COLO829 (cell line): Measurements from ENCODE around the gene POLQ.
"Not testable (repeated sequence)": the region's sequence is repeated elsewhere in the genome, so short reads cannot be mapped to it uniquely, and the experiment has no call there.

Experiments
- DNase-seq: peaks from one replicate; pipeline ENCODE4 v3.0.0; 2012; ENCODE audit warnings: low spot score

The POLQ gene

DNA sequence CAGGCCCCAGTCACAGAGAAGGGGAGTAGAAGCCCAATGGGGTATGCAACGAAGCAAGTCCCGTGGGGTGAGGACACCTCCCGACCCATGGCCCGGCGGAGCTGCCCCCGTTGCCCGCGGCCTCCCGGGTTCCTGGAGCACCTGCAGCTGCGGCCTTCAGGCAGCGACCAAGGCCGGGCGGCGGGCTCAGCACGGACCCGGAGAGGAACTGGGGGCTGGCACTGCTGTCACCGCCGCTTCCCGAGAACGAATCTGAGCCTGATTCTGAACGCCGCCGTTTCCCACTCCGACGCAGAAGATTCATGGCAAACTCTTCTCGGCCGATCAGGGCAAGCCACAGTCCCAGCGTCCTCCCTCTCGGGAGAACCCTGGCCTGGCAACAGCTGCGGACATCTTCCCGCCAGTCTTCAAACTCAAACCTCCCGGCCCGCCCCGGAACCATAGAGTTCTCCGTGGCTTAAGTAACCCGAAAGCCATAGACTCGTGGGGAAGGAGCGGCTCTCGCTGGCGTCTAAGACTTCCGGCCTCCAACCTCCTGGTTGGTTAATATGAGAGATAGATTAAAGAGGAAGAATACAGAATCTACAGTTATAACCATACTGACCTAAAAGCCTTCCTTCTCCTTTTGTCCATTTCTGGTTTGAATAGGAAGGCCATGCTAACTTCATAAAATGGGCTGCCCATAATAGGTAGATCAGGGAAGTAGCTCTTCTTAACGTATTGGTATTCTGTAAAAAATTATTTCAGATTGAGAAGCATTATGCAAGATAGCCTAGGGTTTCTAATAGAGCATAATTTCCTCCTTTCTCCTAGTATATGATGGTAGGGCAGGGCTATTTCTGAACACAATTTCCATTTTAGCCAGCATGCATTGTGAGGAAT, at the start of gene POLQ:
POLQ (minus strand) TSS at position 415 of the 882 bp plus-strand sequence; CDS start at position 304, 111 bp downstream.
- peak; percentile 97 for DNase-seq

DNA sequence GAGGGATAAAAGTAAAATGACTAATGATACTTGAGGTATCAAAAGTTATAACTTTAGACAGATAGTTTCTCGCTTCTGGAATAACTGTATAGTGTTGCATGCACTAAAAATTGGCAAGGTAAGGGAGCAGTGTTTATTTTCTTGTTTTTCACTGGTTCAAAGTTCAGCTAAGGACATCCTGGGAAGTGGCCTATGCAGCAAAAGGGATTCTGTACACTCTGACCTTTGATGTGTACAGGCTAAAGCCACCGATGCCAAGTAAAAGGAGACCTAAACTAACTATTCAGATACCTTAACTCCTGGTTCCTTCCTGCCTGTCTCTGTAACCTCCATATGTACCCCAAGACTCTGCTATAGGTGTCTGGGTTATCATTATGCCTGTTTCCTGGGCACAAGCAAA, 49.1 kb upstream of the POLQ start:
- DNase-seq: no peak

DNA sequence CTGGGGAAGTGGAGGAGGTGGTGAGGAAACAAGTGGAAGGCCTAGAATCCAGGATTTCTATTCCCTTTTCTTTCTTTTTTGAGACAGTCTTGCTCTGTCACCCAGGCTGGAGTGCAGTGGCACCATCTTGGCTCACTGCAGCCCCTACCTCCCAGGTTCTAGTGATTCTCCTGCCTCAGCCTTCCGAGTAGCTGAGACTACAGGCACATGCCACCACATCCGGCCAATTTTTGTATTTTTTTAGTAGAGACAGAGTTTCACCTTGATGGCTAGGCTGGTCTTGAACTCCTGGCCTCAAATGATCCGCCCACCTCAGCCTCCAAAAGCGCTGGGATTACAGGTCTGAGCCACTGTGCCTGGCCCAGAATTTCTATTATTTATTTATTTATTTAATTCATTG, 48.0 kb upstream of the POLQ start:
- not testable (repeated sequence) for DNase-seq

DNA sequence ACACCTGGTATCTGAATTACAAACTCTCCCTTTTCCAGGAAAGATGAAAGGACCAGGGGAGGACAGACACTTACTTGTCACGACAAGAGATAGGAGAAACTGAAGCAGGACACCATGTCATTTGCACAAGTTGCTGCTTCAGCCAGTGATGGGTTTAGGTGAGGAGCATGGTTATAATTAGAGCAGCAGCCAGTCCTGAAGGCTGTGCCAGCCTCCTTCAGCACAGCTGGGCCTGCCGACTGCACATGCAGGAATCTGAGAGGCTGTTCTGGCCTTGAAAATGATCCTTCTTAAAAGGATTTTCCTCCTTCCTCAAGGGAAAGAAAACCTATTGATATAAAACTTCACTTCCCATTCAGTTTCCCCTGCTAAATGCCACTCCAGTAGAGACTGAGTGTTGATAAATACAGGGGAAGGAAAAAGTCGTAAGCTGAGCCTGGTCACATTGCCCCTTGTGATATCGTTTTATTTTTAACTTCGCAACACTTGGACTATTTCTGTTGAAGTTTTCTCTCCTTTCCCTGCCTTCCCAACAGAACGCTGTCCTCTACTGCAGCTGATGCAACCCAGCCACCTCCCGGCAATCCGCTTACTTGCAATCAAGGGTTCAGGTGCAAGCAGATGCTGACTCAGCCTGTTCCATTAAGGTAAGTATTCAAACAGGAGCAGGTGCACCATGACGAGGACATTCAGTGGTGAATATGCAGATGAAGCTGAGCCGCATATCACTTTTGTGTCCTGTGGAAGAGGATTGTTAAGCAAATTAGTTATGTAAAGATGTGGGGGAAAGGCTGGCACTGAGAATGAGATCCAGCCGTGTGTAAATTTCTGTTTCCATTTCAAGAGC, 47.3 kb upstream of the POLQ start, which contains the start of gene FBXO40:
FBXO40 (plus strand) TSS at position 524 of the 847 bp plus-strand sequence. CDS start 27,197 bp downstream, outside the sequence.
- DNase-seq: no peak

DNA sequence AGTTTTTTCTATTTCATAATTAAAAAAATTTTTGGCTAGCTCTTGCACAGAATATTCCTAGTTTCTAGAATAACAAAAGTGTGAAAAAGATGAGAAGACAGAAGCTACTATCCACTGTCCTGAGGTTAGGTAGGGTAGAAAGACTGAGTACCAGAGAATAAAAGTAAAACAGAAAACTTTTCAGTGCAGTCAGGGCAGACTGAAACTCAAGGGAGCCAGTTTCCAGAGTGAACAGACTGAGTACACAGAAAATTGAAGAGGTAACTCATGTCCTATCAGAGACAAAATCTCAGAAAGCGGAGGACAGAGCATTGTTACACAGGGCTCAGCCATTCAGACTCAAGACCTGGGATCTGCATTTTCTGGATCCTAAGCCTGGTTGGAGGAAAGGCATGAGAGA, 38.6 kb upstream of the POLQ start:
- no peak for DNase-seq

DNA sequence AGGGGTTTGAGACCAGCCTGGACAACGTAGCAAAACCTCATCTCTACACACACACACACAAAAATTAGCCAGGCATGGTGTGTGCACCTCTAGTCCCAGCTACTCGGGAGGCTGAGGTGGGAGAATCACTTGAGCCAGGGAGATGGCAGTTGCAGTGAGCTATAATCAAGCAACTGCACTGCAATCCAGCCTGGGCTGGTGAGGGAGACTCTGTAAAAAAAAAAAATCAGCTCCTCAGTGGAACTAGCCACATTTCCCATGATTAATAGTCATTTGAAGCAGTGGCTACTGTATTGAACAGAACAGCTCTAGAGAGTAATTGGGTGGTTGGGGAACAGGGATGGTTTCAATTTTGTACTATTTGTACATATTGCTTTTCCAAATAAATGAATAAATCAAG, 35.9 kb upstream of the POLQ start:
- DNase-seq: no peak

DNA sequence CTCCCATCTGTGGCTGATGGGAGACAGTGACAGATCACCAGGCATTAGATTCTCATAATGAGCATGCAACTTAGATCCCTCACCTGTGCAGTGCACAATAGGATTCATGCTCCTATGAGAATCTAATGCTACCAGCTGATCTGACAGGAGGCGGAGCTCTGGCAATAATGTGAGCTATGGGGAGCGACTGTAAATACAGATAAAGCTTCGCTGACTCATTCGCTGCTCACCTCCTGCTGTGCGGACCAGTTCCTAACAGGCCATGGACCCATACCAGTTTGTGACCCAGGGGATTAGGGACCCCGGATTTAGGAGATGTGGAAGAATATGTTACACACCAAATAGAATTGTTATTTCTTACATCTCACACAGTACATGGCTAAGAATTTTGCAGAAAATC, 28.7 kb upstream of the POLQ start:
- DNase-seq: no peak

DNA sequence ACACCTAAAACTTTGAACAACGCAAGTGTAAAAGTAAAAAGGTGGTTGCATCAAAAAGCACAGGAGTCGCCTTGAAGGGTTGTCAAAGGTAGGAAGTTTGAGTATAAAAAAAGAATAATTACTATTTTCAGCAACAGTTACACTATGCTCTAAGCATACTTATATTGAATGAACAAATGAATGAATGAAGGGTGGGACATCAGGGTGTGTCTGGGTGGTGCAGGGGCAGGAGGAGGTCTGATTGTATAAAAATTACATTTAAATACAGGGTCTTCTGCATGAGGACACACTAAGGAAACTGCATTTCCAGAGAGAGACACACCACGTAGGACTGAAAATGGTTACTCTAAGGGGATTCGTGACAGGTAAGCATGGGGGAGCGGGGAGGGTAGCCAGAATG, 21.9 kb upstream of the POLQ start, which contains the start of gene ARGFX:
ARGFX (plus strand) TSS at position 301 of the 400 bp plus-strand sequence. CDS start 2,765 bp downstream, outside the sequence.
- DNase-seq: no peak

DNA sequence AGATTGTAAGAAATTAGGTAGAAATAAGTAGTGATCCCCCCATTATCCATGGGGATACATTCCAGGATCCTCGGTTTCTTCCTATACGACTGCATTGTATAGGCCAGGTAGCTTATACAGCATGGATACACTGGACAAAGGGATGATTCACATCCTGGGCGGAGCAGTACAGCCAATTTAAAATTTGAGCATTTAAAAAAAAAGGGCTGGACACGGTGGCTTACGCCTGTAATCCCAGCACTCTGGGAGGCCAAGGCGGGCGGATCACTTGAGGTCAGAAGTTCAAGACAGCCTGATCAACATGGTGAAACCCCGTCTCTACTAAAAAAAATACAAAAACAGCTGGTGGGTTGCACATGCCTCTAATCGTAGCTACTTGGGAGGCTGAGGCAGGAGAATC, 21.0 kb upstream of the POLQ start:
- no peak for DNase-seq

DNA sequence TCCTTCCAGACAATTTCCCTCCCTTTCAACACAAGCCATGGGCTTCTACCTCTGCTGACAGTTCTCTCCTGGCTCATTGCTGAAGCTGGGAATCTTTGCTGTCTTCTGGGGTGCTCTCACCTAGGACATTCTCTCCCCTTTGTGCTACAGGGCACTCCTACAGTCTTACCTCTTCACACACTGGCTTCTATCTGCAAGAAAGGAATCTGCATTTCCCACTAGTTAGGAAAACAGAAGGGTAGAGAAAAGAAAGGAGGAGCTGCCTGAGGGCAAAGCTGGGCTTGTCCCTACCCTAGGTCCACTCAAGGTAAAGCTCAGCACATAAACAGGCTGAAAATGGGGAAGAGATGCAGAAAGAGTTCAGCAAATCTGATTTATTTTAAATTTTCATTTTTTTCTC, 16.4 kb upstream of the POLQ start:
- no peak for DNase-seq

DNA sequence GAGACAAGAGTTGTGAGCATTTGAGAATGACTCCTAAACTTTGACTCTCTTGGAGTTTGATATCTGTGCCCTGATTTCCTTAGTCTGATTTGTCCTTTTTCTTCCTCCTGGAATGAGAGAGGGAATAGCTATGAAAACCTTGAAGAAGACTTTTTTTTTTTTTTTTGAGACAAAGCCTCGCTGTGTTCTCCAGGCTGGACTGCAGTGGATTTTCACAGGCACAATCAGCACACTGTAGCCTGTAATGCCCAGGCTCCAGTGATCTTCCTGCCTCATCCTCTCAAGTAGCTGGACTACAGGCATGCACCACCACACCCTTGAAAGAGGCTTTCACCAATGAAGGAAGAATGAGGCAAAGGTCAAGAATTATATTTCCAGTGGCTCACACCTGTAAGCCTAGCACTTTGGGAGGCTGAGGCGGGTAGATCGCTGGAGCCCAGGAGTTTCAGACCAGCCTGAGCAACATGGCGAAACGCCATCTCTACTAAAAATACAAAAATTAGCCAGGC, 11.7 kb upstream of the POLQ start:
- DNase-seq: peak; percentile 57

DNA sequence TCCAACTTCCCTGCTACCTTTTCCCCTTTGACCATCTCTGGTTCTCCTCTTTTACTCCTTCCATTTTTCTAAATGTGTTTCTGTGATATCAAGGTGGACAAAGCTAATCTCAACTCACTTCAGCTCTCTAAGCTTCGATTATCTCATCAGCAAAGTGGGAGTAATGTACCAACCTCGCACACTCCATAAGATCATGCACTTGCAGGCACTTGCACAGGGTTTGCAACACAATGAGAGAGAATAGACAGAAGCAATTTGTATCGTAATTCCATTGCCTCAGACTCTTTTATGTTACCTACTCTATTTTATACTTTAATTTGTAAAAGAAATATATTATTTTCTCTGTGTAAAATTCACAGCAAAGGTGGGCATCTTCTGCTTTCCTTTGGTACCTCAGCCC, 7.0 kb upstream of the POLQ start:
- no peak for DNase-seq

DNA sequence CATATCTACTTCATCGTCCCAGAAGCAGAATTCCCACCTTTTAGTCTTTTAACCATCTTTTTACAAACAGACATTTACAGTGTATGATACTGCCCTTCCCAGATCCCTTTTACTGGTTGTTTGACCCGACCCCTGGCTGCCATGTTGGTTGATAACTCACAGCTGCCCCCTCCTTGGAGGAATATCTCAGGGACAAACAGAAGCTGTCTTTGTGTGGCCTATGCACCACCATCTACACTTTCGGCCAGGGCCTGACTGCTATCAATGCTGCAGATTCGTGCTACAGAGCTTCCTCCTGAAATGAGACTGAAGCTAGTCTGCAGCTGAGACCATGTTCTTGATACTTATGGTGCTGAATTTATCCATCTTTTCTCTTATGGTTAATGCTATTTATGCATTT, 6.6 kb upstream of the POLQ start:
- DNase-seq: peak; percentile 67

DNA sequence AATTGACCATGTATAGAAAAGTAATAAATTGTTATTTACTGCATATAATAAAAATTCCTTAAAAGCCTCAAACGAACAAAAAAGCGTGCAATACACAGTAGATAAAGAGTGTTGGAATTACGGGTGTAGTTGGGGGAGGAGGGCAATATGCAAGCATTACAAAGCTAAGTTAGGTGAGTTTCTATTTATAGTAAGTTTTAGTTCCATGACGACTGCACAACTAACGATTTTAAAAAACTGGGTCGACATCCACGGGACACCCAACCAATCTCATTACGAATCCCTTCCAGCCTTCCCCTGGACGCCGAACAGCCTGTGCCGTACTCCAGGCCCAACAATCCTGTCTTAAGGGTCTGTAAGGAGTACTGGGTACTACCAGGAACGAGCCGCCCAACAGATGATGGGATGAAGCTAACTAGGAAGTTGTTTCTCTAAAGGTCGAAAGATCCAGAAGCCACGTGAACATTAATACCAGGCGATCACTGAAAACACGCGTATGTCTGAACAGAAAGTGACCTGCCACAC, 677 bp downstream of the POLQ start:
- DNase-seq: peak; percentile 31

DNA sequence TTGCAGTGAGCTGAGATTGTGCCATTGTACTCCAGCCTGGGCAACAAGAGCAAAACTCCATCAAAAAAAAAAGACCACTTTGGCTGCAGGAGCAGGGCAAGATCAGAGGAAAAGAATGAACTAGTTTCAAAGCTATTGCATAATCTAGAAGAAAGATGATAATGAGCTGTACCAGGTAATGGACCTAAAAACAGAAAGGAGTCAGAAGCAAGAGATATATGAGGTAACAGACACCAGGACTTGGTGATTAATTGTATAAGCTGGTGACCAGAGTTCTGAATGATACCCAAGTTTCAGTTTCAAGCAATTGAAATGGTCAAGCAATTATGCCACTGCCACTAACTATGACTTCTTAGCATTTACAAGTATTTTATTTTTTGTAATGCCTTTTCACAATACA, 2.9 kb downstream of the POLQ start:
- DNase-seq: no peak

DNA sequence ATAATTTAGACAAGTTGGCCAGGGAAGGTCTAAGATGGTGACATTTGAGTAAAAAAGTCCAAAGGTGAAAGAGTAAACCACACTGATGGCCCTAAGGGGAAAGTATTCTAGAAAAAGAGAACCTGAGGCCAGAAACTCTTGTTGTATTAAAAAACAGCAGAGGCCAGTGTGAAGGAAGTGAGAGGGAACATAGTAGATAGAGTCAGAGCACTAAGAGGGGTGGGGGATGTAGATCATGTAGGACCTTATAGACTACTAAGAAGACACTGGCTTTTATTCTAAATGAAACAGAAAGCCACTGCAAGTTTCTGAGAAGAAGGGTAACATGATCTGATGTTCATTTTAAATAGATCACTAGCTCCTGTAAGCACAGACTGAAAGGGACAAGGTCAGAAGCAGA, 14.5 kb downstream of the POLQ start:
- no peak for DNase-seq

DNA sequence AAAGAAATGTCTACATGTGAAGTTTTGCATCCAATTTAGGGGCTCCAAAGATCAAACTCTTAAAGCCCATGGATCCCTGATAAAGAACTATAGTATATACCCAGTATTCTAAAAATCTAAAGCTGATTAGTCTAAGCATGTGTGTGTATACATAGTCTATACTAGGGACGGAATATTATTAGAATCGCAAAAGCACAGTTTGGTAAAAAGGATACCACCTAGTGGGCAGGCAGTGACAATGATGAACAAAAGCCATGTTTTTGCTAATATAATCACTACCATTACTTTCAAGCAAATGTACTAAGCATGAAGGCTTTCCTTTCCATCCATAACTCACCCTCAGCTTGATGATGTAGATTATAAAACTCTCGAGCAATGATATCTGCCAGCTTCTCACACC, 16.5 kb downstream of the POLQ start:
- DNase-seq: peak; percentile 20

DNA sequence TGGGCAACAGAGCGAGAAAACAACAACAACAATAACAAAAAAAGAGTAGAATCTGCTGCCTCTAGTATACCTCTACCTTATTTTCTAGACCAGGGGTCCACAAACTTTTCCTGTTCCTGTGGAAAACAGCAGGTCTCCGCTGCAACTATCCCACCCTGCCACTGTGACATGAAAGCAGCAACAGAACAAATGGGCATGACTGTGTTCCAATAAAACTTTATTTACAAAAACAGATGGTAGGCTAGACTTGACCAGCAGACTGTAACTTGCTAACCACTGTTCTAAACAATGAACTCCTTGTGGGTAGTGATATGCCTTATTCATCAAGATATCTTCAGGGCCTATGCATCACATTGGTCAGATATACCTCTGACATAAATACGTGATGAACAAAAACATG, 25.3 kb downstream of the POLQ start:
- peak; percentile 29 for DNase-seq

DNA sequence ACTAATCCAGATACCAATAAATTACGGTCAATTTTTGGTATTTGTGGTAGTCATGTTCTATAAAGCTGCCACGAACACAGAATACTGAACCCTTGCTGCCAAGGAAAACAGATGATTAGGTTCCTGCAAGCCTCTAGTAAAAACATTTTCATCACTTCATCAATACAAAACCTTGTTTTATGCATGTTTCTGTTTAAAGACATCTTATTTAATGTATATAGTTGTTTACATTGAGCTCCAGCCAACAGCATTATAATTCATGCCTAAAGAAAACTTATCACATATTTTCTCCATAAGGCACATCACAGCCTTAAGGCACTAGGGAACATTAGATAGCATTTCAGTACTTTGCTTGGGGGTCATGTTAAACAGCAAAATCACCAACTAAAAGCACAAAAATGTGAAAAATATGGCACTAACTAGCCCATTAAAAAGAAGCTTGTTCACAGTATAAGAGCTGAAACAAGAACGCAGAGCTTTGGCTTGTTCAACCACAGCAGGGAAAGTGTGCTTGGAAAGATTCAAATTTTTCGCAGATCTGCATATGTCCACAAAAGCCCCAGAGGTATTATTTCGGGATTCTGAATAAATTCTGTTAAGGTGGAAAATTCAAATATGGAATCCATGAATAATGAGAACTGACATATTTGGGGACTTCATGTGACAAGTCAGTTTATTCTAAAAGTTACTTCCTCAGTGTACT, 27.7 kb downstream of the POLQ start:
- no peak for DNase-seq

DNA sequence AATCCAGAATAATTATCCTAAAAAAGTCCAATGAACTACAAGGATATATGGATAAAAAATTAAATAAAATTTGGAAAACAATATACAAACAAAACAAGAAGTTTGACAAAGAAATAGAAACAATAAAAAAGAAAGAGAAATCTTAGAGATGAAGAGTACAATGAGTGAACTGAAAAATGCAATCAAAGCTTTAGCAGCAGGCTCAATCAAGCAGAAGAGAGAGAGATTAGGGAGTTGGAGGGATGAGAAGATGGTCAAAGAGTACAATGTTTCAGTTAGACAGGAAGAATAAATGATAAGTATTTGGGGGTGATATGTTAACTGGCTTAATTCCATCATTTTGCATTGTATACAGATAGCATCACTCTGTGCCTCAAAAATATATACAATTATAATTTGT, 29.9 kb downstream of the POLQ start:
- DNase-seq: no peak

DNA sequence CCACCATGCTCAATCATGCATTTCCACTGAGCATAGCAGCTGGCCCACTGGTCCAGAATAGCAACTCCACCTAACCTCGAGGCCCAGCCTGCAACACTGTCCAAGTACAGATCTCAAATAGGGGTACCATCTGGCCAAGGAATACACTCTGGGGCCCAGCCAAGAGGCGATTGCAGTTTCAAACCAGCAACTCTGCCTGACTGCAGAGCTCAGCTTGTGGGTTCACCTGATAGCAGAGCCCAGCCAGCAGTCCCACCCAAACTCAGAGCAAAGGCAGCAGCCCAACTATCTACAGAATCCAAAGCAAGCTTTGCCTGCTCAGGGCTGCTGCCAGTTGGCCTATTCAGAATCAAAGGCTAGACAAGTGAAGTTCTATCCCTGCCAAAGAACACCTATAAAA, 30.5 kb downstream of the POLQ start:
- DNase-seq: no peak

DNA sequence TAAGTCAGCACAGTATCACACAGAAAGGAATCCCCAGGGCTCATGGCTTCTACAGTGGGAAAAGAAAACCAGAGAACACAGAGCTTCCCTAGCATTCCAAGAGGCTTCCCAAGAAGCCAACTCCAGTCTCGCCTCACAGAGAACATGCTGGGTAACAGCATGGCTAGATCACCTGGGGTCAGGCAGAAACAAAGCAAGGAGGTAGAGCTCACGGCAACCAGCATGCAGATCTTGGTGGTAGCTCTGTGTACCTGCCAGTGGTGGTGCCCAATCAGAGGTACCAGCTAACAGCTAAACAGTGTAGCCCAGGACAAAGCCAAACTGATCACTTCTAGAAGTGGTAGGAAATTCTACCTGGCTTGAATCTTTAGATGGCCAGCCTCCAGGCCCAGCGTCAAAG, 31.3 kb downstream of the POLQ start:
- no peak for DNase-seq
